Measurements from ENCODE around the gene SLC24A3.

DNA sequence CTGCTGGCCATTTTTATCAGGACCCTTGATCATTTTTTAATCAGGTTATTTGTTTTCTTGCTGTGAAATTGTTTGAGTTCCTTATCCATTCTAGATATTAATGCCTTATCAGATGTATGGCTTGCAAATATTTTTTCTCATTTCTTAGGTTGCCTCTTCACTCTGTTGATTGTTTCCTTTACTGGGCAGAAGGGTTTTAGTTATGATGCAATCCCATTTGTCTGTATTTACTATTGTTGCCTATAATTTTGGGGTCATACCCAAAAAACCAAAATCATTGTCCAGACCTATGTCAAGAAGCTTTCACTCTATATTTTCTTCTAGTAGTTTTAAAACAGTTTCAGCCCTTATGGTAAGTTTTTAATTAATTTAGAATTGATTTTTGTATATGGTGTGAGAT is 172.5 kb downstream of the SLC24A3 start:
- TF ChIP-seq, protein P1, sequence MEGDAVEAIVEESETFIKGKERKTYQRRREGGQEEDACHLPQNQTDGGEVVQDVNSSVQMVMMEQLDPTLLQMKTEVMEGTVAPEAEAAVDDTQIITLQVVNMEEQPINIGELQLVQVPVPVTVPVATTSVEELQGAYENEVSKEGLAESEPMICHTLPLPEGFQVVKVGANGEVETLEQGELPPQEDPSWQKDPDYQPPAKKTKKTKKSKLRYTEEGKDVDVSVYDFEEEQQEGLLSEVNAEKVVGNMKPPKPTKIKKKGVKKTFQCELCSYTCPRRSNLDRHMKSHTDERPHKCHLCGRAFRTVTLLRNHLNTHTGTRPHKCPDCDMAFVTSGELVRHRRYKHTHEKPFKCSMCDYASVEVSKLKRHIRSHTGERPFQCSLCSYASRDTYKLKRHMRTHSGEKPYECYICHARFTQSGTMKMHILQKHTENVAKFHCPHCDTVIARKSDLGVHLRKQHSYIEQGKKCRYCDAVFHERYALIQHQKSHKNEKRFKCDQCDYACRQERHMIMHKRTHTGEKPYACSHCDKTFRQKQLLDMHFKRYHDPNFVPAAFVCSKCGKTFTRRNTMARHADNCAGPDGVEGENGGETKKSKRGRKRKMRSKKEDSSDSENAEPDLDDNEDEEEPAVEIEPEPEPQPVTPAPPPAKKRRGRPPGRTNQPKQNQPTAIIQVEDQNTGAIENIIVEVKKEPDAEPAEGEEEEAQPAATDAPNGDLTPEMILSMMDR (IDR thresholded peaks at IDR 0.05; ENCODE audit: poor library complexity): no peak
- TF ChIP-seq EZH2 (IDR thresholded peaks at IDR 0.05; ENCODE audit: borderline replicate concordance): no peak
- TF ChIP-seq EZH2phosphoT487 (IDR thresholded peaks at IDR 0.05; ENCODE audit: low read depth, severe bottlenecking, unreplicated experiment): no peak
